ENCODE data around the gene ARAP1.
A peak's percentile ranks its signal among the peaks of the same experiment; 100 is the strongest.

The ARAP1 gene

GRCh38 chr11:72690166-72690565 lies 62.0 kb downstream of the ARAP1 start:
- DNase-seq (ENCODE audit: extremely low spot score, insufficient read length, low read depth) (no peak), FAIRE-seq (no peak)

- DNase-seq (ENCODE audit: extremely low spot score, insufficient read length, low read depth) (no peak), FAIRE-seq (no peak)
Observed at GRCh38 chr11:72688929-72689328, 63.3 kb downstream of the ARAP1 start.

- FAIRE-seq, result no peak
- DNase-seq (ENCODE audit: extremely low spot score, insufficient read length, low read depth), result no peak
Observed at GRCh38 chr11:72688486-72688885, 63.7 kb downstream of the ARAP1 start.

GRCh38 chr11:72687326-72687725 lies 64.9 kb downstream of the ARAP1 start:
- FAIRE-seq, result no peak
- DNase-seq (ENCODE audit: extremely low spot score, insufficient read length, low read depth), result no peak

GRCh38 chr11:72686639-72687220 lies 65.5 kb downstream of the ARAP1 start:
- no peak for FAIRE-seq
- no peak for DNase-seq (ENCODE audit: extremely low spot score, insufficient read length, low read depth)

- DNase-seq (ENCODE audit: extremely low spot score, insufficient read length, low read depth), result no peak
- FAIRE-seq, result no peak
Observed at GRCh38 chr11:72685560-72686480, 66.4 kb downstream of the ARAP1 start.

GRCh38 chr11:72684236-72684912 lies 67.8 kb downstream of the ARAP1 start:
- DNase-seq (ENCODE audit: extremely low spot score, insufficient read length, low read depth), result peak; percentile 52
- peak; percentile 75 for FAIRE-seq

GRCh38 chr11:72683782-72684200 lies 68.4 kb downstream of the ARAP1 start:
- DNase-seq (ENCODE audit: extremely low spot score, insufficient read length, low read depth), result peak; percentile 60
- peak; percentile 66 for FAIRE-seq

GRCh38 chr11:72682858-72683243 lies 69.4 kb downstream of the ARAP1 start:
- FAIRE-seq, result no peak
- DNase-seq (ENCODE audit: extremely low spot score, insufficient read length, low read depth), result no peak

GRCh38 chr11:72682238-72682857 lies 69.9 kb downstream of the ARAP1 start:
- DNase-seq (ENCODE audit: extremely low spot score, insufficient read length, low read depth), result no peak
- FAIRE-seq, result no peak

GRCh38 chr11:72681226-72682153 lies 70.7 kb downstream of the ARAP1 start:
- no peak for FAIRE-seq
- DNase-seq (ENCODE audit: extremely low spot score, insufficient read length, low read depth), result no peak

- DNase-seq (ENCODE audit: extremely low spot score, insufficient read length, low read depth) (no peak), FAIRE-seq (no peak)
Observed at GRCh38 chr11:72680624-72681158, 71.5 kb downstream of the ARAP1 start.

- no peak for FAIRE-seq
- DNase-seq (ENCODE audit: extremely low spot score, insufficient read length, low read depth), result no peak
Observed at GRCh38 chr11:72679869-72680268, 72.3 kb downstream of the ARAP1 start.

GRCh38 chr11:72678524-72678923 lies 73.7 kb downstream of the ARAP1 start:
- DNase-seq (ENCODE audit: extremely low spot score, insufficient read length, low read depth) (no peak), FAIRE-seq (no peak)

GRCh38 chr11:72676861-72677341 lies 75.3 kb downstream of the ARAP1 start:
- FAIRE-seq, result no peak
- no peak for DNase-seq (ENCODE audit: extremely low spot score, insufficient read length, low read depth)

GRCh38 chr11:72675221-72675620 lies 77.0 kb downstream of the ARAP1 start:
- FAIRE-seq, result no peak
- DNase-seq (ENCODE audit: extremely low spot score, insufficient read length, low read depth), result no peak

- FAIRE-seq, result no peak
- no peak for DNase-seq (ENCODE audit: extremely low spot score, insufficient read length, low read depth)
Observed at GRCh38 chr11:72673943-72674828, 78.0 kb downstream of the ARAP1 start, which contains the start of gene PDE2A. Gene PDE2A, minus strand, starts transcription at chr11:72674422. Its CDS starts 215 bp downstream, at chr11:72674207.
